Right atrium auricular region (tissue), 2 donors: ENCODE results near the gene UNC45A. TPM values are rescaled to one million over a fixed set of nuclear protein-coding genes. Genes with fewer than 3 reads are reported as not detected.

Experiments
- DNase-seq: peaks from one replicate; pipeline ENCODE4 v3.0.0-alpha.2; 2019; ENCODE audit warnings: low spot score
- H3K27ac ChIP-seq, 2 donors: fragments of 200-600 bp; sonication (generic); 1 replicate in 1 of 2; 2 replicates in 1 of 2; pipeline ENCODE4 v1.5.1; 2016 to 2019
- H3K27me3 ChIP-seq, 2 donors: fragments of 200-600 bp; sonication (generic); one replicate each; pipeline versions ENCODE4 v1.5.1 to v1.6.0; 2017 to 2019
- H3K36me3 ChIP-seq: fragments of 200-600 bp; sonication (generic); one replicate; pipeline ENCODE4 v1.5.1; 2016
- H3K4me1 ChIP-seq, 2 donors: fragments of 200-600 bp; sonication (generic); one replicate each; pipeline versions ENCODE4 v1.5.1 to v1.6.0; 2017 to 2019
- H3K4me3 ChIP-seq, 2 donors: fragments of 200-600 bp; sonication (generic); 1 replicate in 1 of 2; 2 replicates in 1 of 2; pipeline ENCODE4 v1.5.1; 2017 to 2019; ENCODE audit warnings: mild to moderate bottlenecking in 1 of 2, moderate library complexity in 1 of 2
- H3K9me3 ChIP-seq, 2 donors: fragments of 200-600 bp; sonication (generic); one replicate each; pipeline ENCODE4 v1.5.1; 2019
- total RNA-seq, 2 donors: library from RNA; depleted of rRNA; stranded (reverse); fragments of >200 nt; gene quantifications; one replicate each; pipeline ENCODE4 v1.1.0, GENCODE V29; 2016
- TF ChIP-seq, protein P1 (sequence below), 2 donors: fragments of 200-600 bp; sonication (generic); IDR thresholded peaks; one replicate each; pipeline ENCODE4 v1.5.1; 2019; ENCODE audit warnings: antibody characterized with exemption in 2 of 2

Gene UNC45A
- total RNA-seq, 2 donors from 2014 or later = 17.4 to 19.0 TPM

- DNase-seq = no peak
- Histone ChIP-seq H3K27me3 (no peaks in the 10 kb centered on the region), H3K9me3 (no peaks in the 10 kb centered on the region), H3K4me1 (peaks cover 3 to 50% of the 10 kb centered on the region in 2 donors), H3K4me3 (no peak overlapping the region), H3K27ac (peak overlapping the region; percentile 77 to 82), H3K36me3 (peaks cover 14% of the 10 kb centered on the region)
- TF ChIP-seq, protein P1, sequence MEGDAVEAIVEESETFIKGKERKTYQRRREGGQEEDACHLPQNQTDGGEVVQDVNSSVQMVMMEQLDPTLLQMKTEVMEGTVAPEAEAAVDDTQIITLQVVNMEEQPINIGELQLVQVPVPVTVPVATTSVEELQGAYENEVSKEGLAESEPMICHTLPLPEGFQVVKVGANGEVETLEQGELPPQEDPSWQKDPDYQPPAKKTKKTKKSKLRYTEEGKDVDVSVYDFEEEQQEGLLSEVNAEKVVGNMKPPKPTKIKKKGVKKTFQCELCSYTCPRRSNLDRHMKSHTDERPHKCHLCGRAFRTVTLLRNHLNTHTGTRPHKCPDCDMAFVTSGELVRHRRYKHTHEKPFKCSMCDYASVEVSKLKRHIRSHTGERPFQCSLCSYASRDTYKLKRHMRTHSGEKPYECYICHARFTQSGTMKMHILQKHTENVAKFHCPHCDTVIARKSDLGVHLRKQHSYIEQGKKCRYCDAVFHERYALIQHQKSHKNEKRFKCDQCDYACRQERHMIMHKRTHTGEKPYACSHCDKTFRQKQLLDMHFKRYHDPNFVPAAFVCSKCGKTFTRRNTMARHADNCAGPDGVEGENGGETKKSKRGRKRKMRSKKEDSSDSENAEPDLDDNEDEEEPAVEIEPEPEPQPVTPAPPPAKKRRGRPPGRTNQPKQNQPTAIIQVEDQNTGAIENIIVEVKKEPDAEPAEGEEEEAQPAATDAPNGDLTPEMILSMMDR (IDR thresholded peaks at IDR 0.05) = no peak
These were observed 25.4 kb downstream of the UNC45A start for GRCh38 chr15:90960298-90961091.

DNA sequence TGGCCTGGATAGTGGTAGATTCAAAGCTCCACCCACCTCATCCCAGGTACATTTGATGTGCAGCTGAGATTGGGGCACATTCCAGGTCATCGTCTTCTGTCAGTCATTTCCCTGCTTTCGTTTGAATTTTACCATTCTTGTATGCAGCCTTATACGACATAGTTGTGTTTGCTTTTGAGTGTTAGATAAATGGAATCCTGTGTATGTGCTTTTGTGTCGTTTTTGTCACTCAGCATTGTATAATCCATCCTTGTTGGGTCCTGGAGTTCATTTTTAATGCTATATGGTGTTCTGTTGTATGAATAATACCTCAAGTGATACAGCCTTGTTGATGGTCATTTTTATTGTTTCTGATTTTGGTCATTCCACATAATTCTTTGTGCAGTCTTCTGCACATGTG is 26.9 kb downstream of the UNC45A start:
- peaks cover 14% of the 10 kb centered on the region for H3K36me3 ChIP-seq
- H3K4me3 ChIP-seq = no peak overlapping the region
- H3K27ac ChIP-seq = no peak overlapping the region
- no peaks in the 10 kb centered on the region for H3K9me3 ChIP-seq
- TF ChIP-seq, protein P1 (IDR thresholded peaks at IDR 0.05) = no peak
- no peaks in the 10 kb centered on the region for H3K27me3 ChIP-seq
- DNase-seq = no peak
- peaks cover 0 to 36% of the 10 kb centered on the region in 2 donors for H3K4me1 ChIP-seq

- H3K4me3 ChIP-seq = no peak overlapping the region
- no peaks in the 10 kb centered on the region for H3K9me3 ChIP-seq
- TF ChIP-seq, protein P1 (IDR thresholded peaks at IDR 0.05) = no peak
- no peak for DNase-seq
- peaks cover 0 to 5% of the 10 kb centered on the region in 2 donors for H3K4me1 ChIP-seq
- no peak overlapping the region for H3K27ac ChIP-seq
- peaks cover 8% of the 10 kb centered on the region for H3K36me3 ChIP-seq
- no peaks in the 10 kb centered on the region for H3K27me3 ChIP-seq
These were observed 31.2 kb downstream of the UNC45A start for GRCh38 chr15:90966262-90966661.

GRCh38 chr15:90967206-90967605 is 32.1 kb downstream of the UNC45A start:
- no peak for DNase-seq
- TF ChIP-seq, protein P1 (IDR thresholded peaks at IDR 0.05) = no peak
- H3K4me1 ChIP-seq = no peaks in the 10 kb centered on the region
- no peaks in the 10 kb centered on the region for H3K9me3 ChIP-seq
- no peaks in the 10 kb centered on the region for H3K36me3 ChIP-seq
- H3K27me3 ChIP-seq = no peaks in the 10 kb centered on the region
- no peak overlapping the region for H3K27ac ChIP-seq
- no peak overlapping the region for H3K4me3 ChIP-seq

DNA sequence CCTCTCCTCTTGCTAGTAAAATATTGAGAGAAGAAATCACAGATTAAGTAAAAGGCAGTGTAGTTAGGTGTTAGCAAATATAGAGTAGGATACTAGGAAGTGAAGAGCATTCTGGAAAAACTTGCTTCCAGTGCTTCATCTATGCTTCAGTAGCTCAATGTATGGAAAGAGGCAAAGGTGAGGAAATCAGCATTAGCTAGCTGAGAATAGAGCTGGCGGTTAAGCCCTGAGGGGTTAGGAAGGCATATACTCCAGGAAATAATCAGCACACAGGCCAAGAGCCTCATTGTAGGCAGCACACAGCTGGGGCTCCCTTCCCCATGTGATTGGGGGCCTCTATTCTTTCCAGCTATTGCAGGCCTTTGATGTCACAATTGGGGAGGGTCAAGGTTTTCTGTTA is 33.3 kb downstream of the UNC45A start:
- H3K27ac ChIP-seq = no peak overlapping the region
- TF ChIP-seq, protein P1 (IDR thresholded peaks at IDR 0.05) = no peak
- DNase-seq = no peak
- H3K4me1 ChIP-seq = no peaks in the 10 kb centered on the region
- no peak overlapping the region for H3K4me3 ChIP-seq
- no peaks in the 10 kb centered on the region for H3K27me3 ChIP-seq
- no peaks in the 10 kb centered on the region for H3K36me3 ChIP-seq
- H3K9me3 ChIP-seq = no peaks in the 10 kb centered on the region

DNA sequence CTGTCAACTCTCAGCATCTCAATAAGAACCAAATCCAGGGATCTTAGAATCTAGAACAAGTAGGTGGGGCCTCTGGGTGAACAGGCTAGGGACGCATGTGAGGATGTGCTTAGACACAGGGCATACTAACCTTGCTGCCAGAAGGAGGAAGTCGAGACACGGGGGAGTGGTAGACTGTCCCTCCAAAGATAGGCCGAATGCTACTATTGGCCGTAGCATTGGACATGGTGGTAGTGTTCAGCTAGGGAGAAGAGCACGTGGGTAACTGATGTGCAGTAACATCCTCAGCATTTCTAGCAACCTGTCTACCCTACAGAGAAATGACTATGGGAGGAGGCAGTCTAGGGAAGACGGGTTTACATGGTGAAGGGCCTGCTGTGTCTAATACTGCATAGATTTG is 35.2 kb downstream of the UNC45A start:
- no peak overlapping the region for H3K27ac ChIP-seq
- no peaks in the 10 kb centered on the region for H3K27me3 ChIP-seq
- DNase-seq = no peak
- TF ChIP-seq, protein P1 (IDR thresholded peaks at IDR 0.05) = no peak
- H3K4me1 ChIP-seq = no peaks in the 10 kb centered on the region
- no peaks in the 10 kb centered on the region for H3K9me3 ChIP-seq
- H3K36me3 ChIP-seq = no peaks in the 10 kb centered on the region
- H3K4me3 ChIP-seq = no peak overlapping the region
